GM19463 (cell line): ENCODE results near the gene SETMAR.
A peak's percentile ranks its signal among the peaks of the same experiment; 100 is the strongest.

Experiments used
- ATAC-seq: cut with Tn5 transposase; IDR thresholded peaks from one replicate; pipeline ENCODE4 v1.9.1; 2021; ENCODE audit warnings: mild to moderate bottlenecking, moderate library complexity; ENCODE audit not compliant: unreplicated experiment

Gene SETMAR

DNA sequence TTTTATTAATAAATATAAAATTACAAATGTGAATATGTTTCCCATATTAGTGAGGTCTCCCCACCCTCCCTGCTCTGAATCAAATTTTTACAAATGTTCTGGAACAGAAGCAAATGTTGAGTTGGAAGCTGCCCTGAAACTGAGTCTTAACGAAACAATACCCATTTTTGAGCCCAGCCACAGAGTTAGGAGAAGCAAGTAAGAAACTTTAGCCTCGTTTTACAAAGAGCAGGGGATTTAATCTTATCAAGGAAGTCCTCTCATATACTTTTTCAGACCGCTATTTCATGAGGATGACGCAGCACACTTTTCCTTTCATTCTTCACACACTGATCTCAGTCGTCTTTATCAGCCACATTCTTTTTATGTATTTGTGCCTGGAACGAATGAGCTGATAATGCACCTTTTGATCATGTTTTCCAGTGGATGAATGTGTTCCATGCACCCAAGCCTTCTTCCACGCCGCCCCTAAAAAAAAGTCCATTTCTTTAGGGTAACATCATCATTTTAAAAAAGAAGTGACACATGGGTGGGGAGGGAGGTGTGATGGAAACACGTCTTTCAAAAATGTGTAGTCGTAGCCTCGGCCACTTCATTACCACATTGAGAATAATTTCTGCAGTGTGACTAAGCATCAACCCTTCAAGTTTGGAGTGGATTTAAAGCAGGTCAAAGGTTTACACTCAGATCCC, 48.1 kb downstream of the SETMAR start:
- peak; percentile 34 for ATAC-seq

DNA sequence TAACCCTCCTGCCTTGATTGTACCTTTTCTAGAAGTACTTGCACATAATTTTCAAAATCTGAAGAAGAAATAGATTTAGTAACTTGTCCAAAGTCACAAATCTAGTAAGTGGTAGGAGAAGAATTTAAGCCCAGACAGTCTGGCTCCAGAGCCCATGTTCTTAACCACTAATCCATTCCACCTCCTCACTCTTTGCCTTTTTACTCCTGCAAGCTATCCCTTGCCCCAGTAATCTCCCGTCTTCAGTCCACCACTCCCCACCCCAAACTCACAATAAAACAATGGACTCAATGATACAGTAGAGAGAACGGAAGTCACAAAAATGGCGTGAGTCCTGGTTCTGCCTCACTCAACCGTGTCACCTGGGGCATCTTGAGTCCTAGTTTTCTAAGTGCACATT, 48.7 kb downstream of the SETMAR start:
- ATAC-seq, result no peak

- no peak for ATAC-seq
Observed at GRCh38 chr3:4355401-4356219, 52.4 kb downstream of the SETMAR start.

DNA sequence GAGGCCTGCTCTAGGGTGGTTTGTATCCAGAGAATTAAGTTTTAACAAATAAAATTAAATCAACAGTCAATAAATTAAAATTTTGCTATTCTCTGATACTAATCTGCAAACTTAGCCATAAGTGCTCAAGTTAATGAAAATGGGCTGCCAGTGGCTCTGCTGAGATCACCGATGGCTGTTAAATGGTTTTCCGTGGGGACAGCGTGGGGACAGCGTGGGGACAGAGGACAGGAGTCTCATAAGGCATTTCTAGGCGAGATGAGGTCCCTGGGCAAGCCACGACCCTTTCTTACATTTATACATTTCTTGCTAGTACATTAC, 53.0 kb downstream of the SETMAR start:
- ATAC-seq, result no peak

GRCh38 chr3:4356546-4357410, 53.6 kb downstream of the SETMAR start:
- ATAC-seq, result no peak

- no peak for ATAC-seq
Observed at GRCh38 chr3:4358273-4358672, 55.1 kb downstream of the SETMAR start.

- no peak for ATAC-seq
Observed at GRCh38 chr3:4359805-4360502, 56.8 kb downstream of the SETMAR start.

DNA sequence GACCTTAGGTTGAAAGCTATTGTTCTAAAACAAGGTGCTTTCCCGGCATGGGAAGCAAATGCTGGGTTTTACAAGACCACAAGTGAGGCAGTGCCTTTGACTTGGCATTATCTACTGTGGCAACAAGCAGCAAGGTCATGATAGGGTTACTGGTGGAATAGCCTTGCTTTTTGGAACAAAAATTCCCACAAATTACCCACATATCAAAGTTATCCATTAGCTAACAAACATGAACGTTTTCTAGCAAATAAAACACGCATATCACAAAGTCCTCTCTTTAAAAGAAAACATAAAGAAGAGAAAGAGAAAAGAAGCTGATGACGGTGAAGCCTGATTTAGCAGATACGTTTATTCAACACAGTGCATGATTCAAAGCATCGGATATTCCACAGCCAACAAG, 57.6 kb downstream of the SETMAR start:
- no peak for ATAC-seq

GRCh38 chr3:4362523-4362922, 59.4 kb downstream of the SETMAR start:
- ATAC-seq, result no peak
